GM21529 (cell line): ENCODE data around the gene SH3PXD2A.
"Not testable (repeated sequence)": the region's sequence is repeated elsewhere in the genome, so short reads cannot be mapped to it uniquely, and the experiment has no call there.

Experiments used
- ATAC-seq: cut with Tn5 transposase; IDR thresholded peaks from one replicate; pipeline ENCODE4 v1.9.1; 2021; ENCODE audit not compliant: unreplicated experiment

Gene SH3PXD2A

GRCh38 chr10:103793920-103794883 is 61.2 kb downstream of the SH3PXD2A start:
- ATAC-seq: no peak

GRCh38 chr10:103793429-103793828 is 61.9 kb downstream of the SH3PXD2A start:
- no peak for ATAC-seq

GRCh38 chr10:103792547-103792946 is 62.8 kb downstream of the SH3PXD2A start:
- ATAC-seq: no peak

DNA sequence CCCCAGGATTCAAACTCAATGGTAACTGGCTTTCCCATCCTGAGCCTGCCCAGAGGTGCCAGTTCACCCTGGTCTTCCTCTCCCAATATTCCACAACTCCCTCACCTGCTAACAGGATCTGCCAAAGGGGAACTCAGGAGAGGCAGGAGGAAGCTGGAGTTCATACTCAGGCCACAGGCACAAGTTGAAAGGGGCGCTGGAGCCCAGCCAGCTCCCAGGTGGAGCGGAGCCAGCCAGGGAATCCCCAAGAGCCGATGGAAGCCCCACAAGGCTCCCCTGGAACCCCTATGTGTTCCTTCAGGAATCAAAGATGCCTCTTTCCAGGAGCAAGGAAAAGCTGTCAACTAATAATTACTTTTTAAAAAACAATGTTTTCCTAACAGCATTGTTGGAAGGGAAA is 63.5 kb downstream of the SH3PXD2A start:
- no peak for ATAC-seq

DNA sequence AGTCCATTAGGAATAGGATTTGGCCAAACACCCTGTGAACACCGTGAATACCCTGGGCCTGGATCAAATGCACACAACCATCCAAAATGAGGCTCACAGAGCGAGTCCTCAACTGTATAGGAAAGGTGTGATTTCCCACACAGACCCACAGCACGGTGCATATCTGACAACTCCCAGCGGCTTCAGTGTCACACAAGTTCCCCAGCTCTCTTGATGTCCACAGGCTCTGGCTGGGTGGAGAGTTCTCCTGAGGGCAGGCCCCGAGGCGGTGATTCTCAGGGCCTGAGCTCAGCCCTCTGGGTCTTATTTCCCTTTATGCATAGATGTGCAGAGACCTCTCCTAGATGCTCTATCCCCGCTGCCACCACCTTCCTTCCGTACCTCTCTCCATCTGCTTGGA is 64.1 kb downstream of the SH3PXD2A start:
- no peak for ATAC-seq

GRCh38 chr10:103790580-103790979 is 64.8 kb downstream of the SH3PXD2A start:
- no peak for ATAC-seq

- no peak for ATAC-seq
These were observed 65.6 kb downstream of the SH3PXD2A start for GRCh38 chr10:103789771-103790201.

DNA sequence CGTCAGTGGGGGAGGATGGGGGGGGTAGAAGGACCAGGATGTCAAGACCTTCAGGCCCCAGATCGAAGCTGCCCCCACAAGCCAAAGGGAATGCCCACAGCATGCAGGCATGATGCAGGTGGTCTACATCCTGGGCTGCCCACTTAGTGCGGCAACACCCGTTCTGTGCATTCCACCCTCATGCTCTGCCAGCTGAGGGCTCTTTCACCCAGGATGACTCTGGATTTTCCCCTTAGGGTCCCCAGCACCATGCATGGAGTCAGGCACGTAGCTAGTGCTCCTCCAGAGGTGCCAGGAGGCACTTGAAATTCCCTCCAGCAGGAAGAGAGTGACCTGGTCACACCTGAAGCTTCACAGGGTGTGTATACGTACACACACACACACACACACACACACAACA is 66.2 kb downstream of the SH3PXD2A start:
- ATAC-seq: no peak

GRCh38 chr10:103787331-103787730 is 68.0 kb downstream of the SH3PXD2A start:
- ATAC-seq: no peak

GRCh38 chr10:103786020-103786419 is 69.4 kb downstream of the SH3PXD2A start:
- ATAC-seq: no peak

- ATAC-seq: no peak
These were observed 70.5 kb downstream of the SH3PXD2A start for GRCh38 chr10:103784723-103785418.

DNA sequence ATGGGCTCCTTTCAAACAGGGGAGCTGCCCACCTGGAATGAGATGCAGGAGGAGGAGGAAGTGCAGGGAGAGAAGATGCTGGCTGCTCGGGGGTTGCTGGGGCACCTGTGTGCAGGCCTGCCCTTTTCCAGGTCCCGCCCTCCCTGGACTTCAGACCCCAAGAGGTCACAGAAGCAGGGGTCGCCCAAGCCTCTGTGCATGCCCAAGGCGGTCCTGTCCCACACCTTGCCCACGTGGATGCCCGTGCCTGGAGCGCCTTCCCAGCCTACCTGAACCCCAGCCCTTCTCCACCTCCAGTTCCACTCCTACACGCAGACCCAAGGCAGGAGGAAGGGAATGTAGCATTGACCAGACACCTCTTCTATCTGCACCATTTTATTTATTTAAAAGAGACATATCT is 71.3 kb downstream of the SH3PXD2A start:
- ATAC-seq: no peak

- ATAC-seq: no peak
These were observed 71.7 kb downstream of the SH3PXD2A start for GRCh38 chr10:103783681-103784080.

- ATAC-seq: no peak
These were observed 73.9 kb downstream of the SH3PXD2A start for GRCh38 chr10:103781329-103782061.

- no peak for ATAC-seq
These were observed 74.9 kb downstream of the SH3PXD2A start for GRCh38 chr10:103780242-103781149.

DNA sequence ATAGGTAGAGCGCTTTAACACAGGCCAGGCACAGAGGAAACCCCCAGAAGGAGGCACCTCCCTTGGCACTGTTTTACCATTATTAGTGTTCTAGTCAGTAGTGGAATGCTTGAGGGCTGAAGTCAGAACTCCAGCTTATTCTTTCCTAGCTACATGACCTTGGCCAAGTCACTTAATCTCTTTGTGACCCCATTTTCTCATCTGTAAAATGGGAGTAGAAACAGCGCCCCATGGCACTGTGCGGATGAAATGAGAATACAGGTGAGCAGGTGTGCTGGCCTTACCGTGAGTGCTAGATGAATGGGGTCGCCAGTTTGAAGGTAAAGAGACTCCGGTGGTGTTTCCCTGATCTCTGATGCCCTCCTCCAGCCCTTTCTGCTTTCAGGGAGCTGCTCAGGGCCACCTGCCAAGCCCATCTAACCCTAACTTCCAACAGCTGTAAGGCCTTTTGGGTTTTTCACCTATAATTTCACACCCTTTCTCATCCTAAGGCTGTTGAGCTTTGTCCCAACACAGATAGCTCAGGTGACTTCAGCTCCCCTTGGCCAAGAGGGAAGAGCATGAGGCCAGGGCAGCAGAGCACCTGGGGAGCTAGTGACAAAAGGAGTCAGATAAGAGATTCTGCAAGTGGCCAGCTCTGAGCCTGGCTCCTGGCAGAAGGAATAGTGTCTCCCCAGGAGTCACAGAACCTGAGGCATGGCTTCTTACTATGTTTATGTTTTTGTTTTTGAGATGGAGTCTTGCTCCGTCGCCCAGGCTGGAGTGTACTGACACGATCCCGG is 76.8 kb downstream of the SH3PXD2A start:
- no peak for ATAC-seq

DNA sequence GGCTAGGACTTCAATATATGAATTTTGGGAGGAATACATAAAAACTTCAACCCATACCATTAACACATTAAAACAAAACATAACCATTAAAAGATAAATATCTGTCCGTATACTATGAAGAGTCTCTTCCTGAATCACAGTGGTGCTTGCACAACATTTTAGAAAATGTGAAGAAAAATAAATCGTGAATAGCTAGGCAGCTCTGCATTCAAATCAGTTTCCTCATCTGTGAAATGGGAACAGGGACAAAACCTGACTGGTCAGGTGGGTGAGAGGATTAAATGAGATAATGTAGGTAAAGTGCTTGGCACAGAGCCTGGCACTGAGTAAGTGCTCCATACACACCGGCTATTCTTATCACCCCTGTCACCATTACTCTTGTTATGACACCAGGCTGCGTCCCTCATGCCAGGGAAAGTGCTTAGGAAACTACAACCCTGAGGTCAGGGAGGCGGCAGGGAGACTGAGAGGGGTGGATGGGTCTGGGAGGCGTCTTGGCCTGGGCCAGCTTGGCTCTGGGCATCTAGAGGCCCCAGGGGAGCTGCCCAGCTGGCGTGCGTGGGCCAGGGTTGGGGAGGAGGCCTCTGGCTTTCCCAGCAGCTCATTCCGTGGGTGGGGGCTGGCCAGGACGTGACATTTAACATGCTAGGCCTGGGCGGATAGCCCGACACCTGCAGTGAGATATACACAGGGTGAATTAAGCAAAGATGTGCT is 78.3 kb downstream of the SH3PXD2A start:
- no peak for ATAC-seq

GRCh38 chr10:103775776-103776175 is 79.6 kb downstream of the SH3PXD2A start:
- no peak for ATAC-seq

- not testable (repeated sequence) for ATAC-seq
These were observed 82.5 kb downstream of the SH3PXD2A start for GRCh38 chr10:103772846-103773245.
